Vagina (tissue), 2 donors: ENCODE data around the gene AIG1. TPM values are rescaled to one million over a fixed set of nuclear protein-coding genes. Genes with fewer than 3 reads are reported as not detected.

Experiments used
- DNase-seq, 2 donors: peaks; one replicate each; pipeline ENCODE4 v3.0.0-alpha.2; 2017; ENCODE audit errors: extremely low spot score in 2 of 2
- H3K27ac ChIP-seq: fragments of 200-600 bp; sonication (generic); one replicate; pipeline ENCODE4 v1.5.1; 2019
- H3K27me3 ChIP-seq: fragments of 200-600 bp; sonication (generic); one replicate; pipeline ENCODE4 v1.5.1; 2019
- H3K36me3 ChIP-seq, 2 donors: fragments of 200-600 bp; sonication (generic); one replicate each; pipeline ENCODE4 v1.5.1; 2017 to 2019
- H3K4me1 ChIP-seq: fragments of 200-600 bp; sonication (generic); one replicate; pipeline ENCODE4 v1.5.1; 2019
- H3K4me3 ChIP-seq, 2 donors: fragments of 200-600 bp; sonication (generic); 1 replicate in 1 of 2; 2 replicates in 1 of 2; pipeline ENCODE4 v1.5.1; 2016 to 2019
- H3K9me3 ChIP-seq: fragments of 200-600 bp; sonication (generic); one replicate; pipeline ENCODE4 v1.5.1; 2019
- CTCF ChIP-seq, 3 experiments: fragments of 450-650 bp in 2 of 3; fragments of 200-600 bp in 1 of 3; sonication (generic) in 1 of 3; IDR thresholded peaks; one replicate each; pipeline ENCODE4 v1.5.1; 2017 to 2019; ENCODE audit warnings: antibody characterized with exemption in 3 of 3, mild to moderate bottlenecking in 2 of 3, moderate library complexity in 2 of 3
- POLR2A ChIP-seq, 2 donors: fragments of 450-650 bp; IDR thresholded peaks; one replicate each; pipeline ENCODE4 v1.6.1; 2017; ENCODE audit warnings: antibody characterized with exemption in 2 of 2, mild to moderate bottlenecking in 2 of 2, moderate library complexity in 2 of 2
- POLR2AphosphoS5 ChIP-seq, 2 donors: sonication (generic); formaldehyde crosslinking; IDR thresholded peaks; one replicate each; pipeline ENCODE4 v1.9.0; 2017; ENCODE audit warnings: antibody characterized with exemption in 2 of 2, mild to moderate bottlenecking in 2 of 2, low read depth in 1 of 2; ENCODE audit not compliant: insufficient read depth in 1 of 2
- intact Hi-C: fragments of 100-400 bp; cut with DNase I; formaldehyde crosslinking; loops from one replicate; pipeline ENCODE4 v1.15.1; 2023
- total RNA-seq: library from RNA; depleted of rRNA; stranded (reverse); fragments of >200 nt; gene quantifications from one replicate; pipeline ENCODE4 v1.2.3, GENCODE V29; 2016

AIG1 gene
- total RNA-seq, 1 donor from 2014 or later, result 22.3 TPM

GRCh38 chr6:143169440-143169839 is 108.8 kb downstream of the AIG1 start:
- no peak for DNase-seq
- H3K27ac ChIP-seq, result no peak overlapping the region
- H3K4me1 ChIP-seq, result no peaks in the 10 kb centered on the region
- H3K36me3 ChIP-seq, result no peaks in the 10 kb centered on the region
- H3K27me3 ChIP-seq, result no peaks in the 10 kb centered on the region
- H3K9me3 ChIP-seq, result no peaks in the 10 kb centered on the region
- intact Hi-C loops, result no loop called here
- no peak overlapping the region for H3K4me3 ChIP-seq
- TF ChIP-seq CTCF (IDR thresholded peaks at IDR 0.05) (no peak), POLR2A (IDR thresholded peaks at IDR 0.05) (no peak), POLR2AphosphoS5 (IDR thresholded peaks at IDR 0.05; ENCODE audit: insufficient read depth in 1 of 2, low read depth in 1 of 2) (no peak)

- peaks cover 0 to 17% of the 10 kb centered on the region in 2 donors for H3K36me3 ChIP-seq
- no peak for TF ChIP-seq POLR2AphosphoS5 (IDR thresholded peaks at IDR 0.05; ENCODE audit: insufficient read depth in 1 of 2, low read depth in 1 of 2)
- no peak overlapping the region for H3K4me3 ChIP-seq
- intact Hi-C loops, result no loop called here
- no peak for DNase-seq
- H3K9me3 ChIP-seq, result no peaks in the 10 kb centered on the region
- H3K27ac ChIP-seq, result no peak overlapping the region
- no peaks in the 10 kb centered on the region for H3K4me1 ChIP-seq
- H3K27me3 ChIP-seq, result no peaks in the 10 kb centered on the region
Observed at GRCh38 chr6:143174516-143174915, 113.8 kb downstream of the AIG1 start.

GRCh38 chr6:143174951-143175350 is 114.3 kb downstream of the AIG1 start:
- Histone ChIP-seq H3K4me1 (no peaks in the 10 kb centered on the region), H3K4me3 (no peak overlapping the region), H3K36me3 (peaks cover 0 to 17% of the 10 kb centered on the region in 2 donors), H3K9me3 (no peaks in the 10 kb centered on the region), H3K27me3 (no peaks in the 10 kb centered on the region), H3K27ac (no peak overlapping the region)
- no peak for TF ChIP-seq POLR2AphosphoS5 (IDR thresholded peaks at IDR 0.05; ENCODE audit: insufficient read depth in 1 of 2, low read depth in 1 of 2)
- no peak for TF ChIP-seq CTCF (IDR thresholded peaks at IDR 0.05)
- TF ChIP-seq POLR2A (IDR thresholded peaks at IDR 0.05), result no peak
- DNase-seq, result no peak
- intact Hi-C loops, result no loop called here

GRCh38 chr6:143176090-143177021 is 115.7 kb downstream of the AIG1 start:
- Histone ChIP-seq H3K4me1 (no peaks in the 10 kb centered on the region), H3K36me3 (peaks cover 0 to 17% of the 10 kb centered on the region in 2 donors), H3K27me3 (no peaks in the 10 kb centered on the region), H3K27ac (no peak overlapping the region), H3K4me3 (no peak overlapping the region), H3K9me3 (no peaks in the 10 kb centered on the region)
- no peak for DNase-seq
- intact Hi-C loops, result no loop called here
- TF ChIP-seq POLR2A (IDR thresholded peaks at IDR 0.05) (no peak), POLR2AphosphoS5 (IDR thresholded peaks at IDR 0.05; ENCODE audit: insufficient read depth in 1 of 2, low read depth in 1 of 2) (no peak), CTCF (IDR thresholded peaks at IDR 0.05) (no peak)

- Histone ChIP-seq H3K36me3 (peaks cover 0 to 17% of the 10 kb centered on the region in 2 donors), H3K27ac (no peak overlapping the region), H3K4me1 (no peaks in the 10 kb centered on the region), H3K27me3 (no peaks in the 10 kb centered on the region), H3K4me3 (no peak overlapping the region), H3K9me3 (no peaks in the 10 kb centered on the region)
- TF ChIP-seq POLR2A (IDR thresholded peaks at IDR 0.05), result no peak
- no peak for TF ChIP-seq POLR2AphosphoS5 (IDR thresholded peaks at IDR 0.05; ENCODE audit: insufficient read depth in 1 of 2, low read depth in 1 of 2)
- TF ChIP-seq CTCF (IDR thresholded peaks at IDR 0.05), result no peak
- intact Hi-C loops, result no loop called here
- no peak for DNase-seq
Observed at GRCh38 chr6:143177706-143178105, 117.0 kb downstream of the AIG1 start.
